Central memory CD4-positive, alpha-beta T cell (primary cell): Measurements from ENCODE around the gene NT5C1A.

Experiments used
- DNase-seq: peaks from one replicate; pipeline ENCODE4 v3.0.0; 2022

Gene NT5C1A

GRCh38 chr1:39635205-39635870, 36.6 kb downstream of the NT5C1A start:
- no peak for DNase-seq

- DNase-seq, result no peak
Measured at GRCh38 chr1:39633422-39633821, 38.5 kb downstream of the NT5C1A start.

GRCh38 chr1:39632682-39633417, 39.1 kb downstream of the NT5C1A start:
- DNase-seq, result no peak

GRCh38 chr1:39632323-39632681, 39.6 kb downstream of the NT5C1A start:
- DNase-seq, result no peak

GRCh38 chr1:39631361-39632322, 40.3 kb downstream of the NT5C1A start:
- no peak for DNase-seq

GRCh38 chr1:39628807-39629350, 43.0 kb downstream of the NT5C1A start:
- DNase-seq, result no peak

- no peak for DNase-seq
Measured at GRCh38 chr1:39626646-39627045, 45.3 kb downstream of the NT5C1A start.

GRCh38 chr1:39625462-39626273, 46.2 kb downstream of the NT5C1A start:
- DNase-seq, result no peak

GRCh38 chr1:39625009-39625408, 46.9 kb downstream of the NT5C1A start:
- no peak for DNase-seq

- DNase-seq, result no peak
Measured at GRCh38 chr1:39623053-39623452, 48.9 kb downstream of the NT5C1A start.

GRCh38 chr1:39622427-39622826, 49.5 kb downstream of the NT5C1A start:
- no peak for DNase-seq

GRCh38 chr1:39620659-39621165, 51.2 kb downstream of the NT5C1A start:
- DNase-seq, result no peak

- DNase-seq, result no peak
Measured at GRCh38 chr1:39617488-39618049, 54.3 kb downstream of the NT5C1A start.

- DNase-seq, result no peak
Measured at GRCh38 chr1:39615086-39615673, 56.7 kb downstream of the NT5C1A start.

- DNase-seq, result no peak
Measured at GRCh38 chr1:39614488-39614887, 57.4 kb downstream of the NT5C1A start.

- DNase-seq, result no peak
Measured at GRCh38 chr1:39613250-39613649, 58.7 kb downstream of the NT5C1A start.

- DNase-seq, result peak; percentile 42
Measured at GRCh38 chr1:39609618-39610331, 62.1 kb downstream of the NT5C1A start.
